Ascending aorta (tissue), 2 donors: ENCODE results near the gene CCDC134. TPM values are rescaled to one million over a fixed set of nuclear protein-coding genes. Genes with fewer than 3 reads are reported as not detected.
"Not testable (repeated sequence)": the region's sequence is repeated elsewhere in the genome, so short reads cannot be mapped to it uniquely, and the experiment has no call there.

ENCODE experiments used
- DNase-seq, 2 donors: peaks; one replicate each; pipeline ENCODE4 v3.0.0-alpha.2; 2019; ENCODE audit warnings: low spot score in 2 of 2
- H3K27ac ChIP-seq, 2 donors: fragments of 200-600 bp; sonication (generic); one replicate each; pipeline ENCODE4 v1.5.1; 2016 to 2017; ENCODE audit warnings: mild to moderate bottlenecking in 1 of 2
- H3K27me3 ChIP-seq: fragments of 200-600 bp; sonication (generic); one replicate; pipeline ENCODE4 v1.5.1; 2017
- H3K36me3 ChIP-seq, 2 donors: fragments of 200-600 bp; sonication (generic); one replicate each; pipeline ENCODE4 v1.5.1; 2016
- H3K4me1 ChIP-seq, 2 donors: fragments of 200-600 bp; sonication (generic); one replicate each; pipeline ENCODE4 v1.5.1; 2016 to 2017; ENCODE audit warnings: mild to moderate bottlenecking in 1 of 2
- H3K4me3 ChIP-seq, 2 donors: fragments of 200-600 bp; sonication (generic); one replicate each; pipeline ENCODE4 v1.5.1; 2016 to 2017; ENCODE audit warnings: mild to moderate bottlenecking in 1 of 2
- H3K9me3 ChIP-seq, 2 donors: fragments of 200-600 bp; sonication (generic); one replicate each; pipeline ENCODE4 v1.5.1; 2016
- intact Hi-C: fragments of 100-400 bp; cut with DNase I; formaldehyde crosslinking; loops from one replicate; pipeline ENCODE4 v1.15.1; 2023
- total RNA-seq: library from RNA; depleted of rRNA; stranded (reverse); fragments of >200 nt; gene quantifications from one replicate; pipeline ENCODE4 v1.1.0, GENCODE V29; 2016
- TF ChIP-seq, protein P1 (sequence below), 3 experiments: fragments of 200-600 bp in 2 of 3; fragments of 450-650 bp in 1 of 3; sonication (generic) in 2 of 3; IDR thresholded peaks; one replicate each; pipeline ENCODE4 v1.5.1; 2016 to 2019; ENCODE audit warnings: antibody characterized with exemption in 3 of 3, mild to moderate bottlenecking in 1 of 3, moderate library complexity in 1 of 3

Gene CCDC134
- total RNA-seq, 1 donor from 2014 or later: 6.4 TPM

- no peaks in the 10 kb centered on the region for H3K27me3 ChIP-seq
- no peak overlapping the region for H3K4me3 ChIP-seq
- DNase-seq: no peak
- peaks cover 48 to 66% of the 10 kb centered on the region in 2 donors for H3K36me3 ChIP-seq
- no peak overlapping the region for H3K27ac ChIP-seq
- H3K4me1 ChIP-seq: no peaks in the 10 kb centered on the region
- no peaks in the 10 kb centered on the region for H3K9me3 ChIP-seq
- TF ChIP-seq, protein P1, sequence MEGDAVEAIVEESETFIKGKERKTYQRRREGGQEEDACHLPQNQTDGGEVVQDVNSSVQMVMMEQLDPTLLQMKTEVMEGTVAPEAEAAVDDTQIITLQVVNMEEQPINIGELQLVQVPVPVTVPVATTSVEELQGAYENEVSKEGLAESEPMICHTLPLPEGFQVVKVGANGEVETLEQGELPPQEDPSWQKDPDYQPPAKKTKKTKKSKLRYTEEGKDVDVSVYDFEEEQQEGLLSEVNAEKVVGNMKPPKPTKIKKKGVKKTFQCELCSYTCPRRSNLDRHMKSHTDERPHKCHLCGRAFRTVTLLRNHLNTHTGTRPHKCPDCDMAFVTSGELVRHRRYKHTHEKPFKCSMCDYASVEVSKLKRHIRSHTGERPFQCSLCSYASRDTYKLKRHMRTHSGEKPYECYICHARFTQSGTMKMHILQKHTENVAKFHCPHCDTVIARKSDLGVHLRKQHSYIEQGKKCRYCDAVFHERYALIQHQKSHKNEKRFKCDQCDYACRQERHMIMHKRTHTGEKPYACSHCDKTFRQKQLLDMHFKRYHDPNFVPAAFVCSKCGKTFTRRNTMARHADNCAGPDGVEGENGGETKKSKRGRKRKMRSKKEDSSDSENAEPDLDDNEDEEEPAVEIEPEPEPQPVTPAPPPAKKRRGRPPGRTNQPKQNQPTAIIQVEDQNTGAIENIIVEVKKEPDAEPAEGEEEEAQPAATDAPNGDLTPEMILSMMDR (IDR thresholded peaks at IDR 0.05): no peak
- intact Hi-C loops: no loop called here
Measured at GRCh38 chr22:41868556-41868955, 68.1 kb downstream of the CCDC134 start.

DNA sequence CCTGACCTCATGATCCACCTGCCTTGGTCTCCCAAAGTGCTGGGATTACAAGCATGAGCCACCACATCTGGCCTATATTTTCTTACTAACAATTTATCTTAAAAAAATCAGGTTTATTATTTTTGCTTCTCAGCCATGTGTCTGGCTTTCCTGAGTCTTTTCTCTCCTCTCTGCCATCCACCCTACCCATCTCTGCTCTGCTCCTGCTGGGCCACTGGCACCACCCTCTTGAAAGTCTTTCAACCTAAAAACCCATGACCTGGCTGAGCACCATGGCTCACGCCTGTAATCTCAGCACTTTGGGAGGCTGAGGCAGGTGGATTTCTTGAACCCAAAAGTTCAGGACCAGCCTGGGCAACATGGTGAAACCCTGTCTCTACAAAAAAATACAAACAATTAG is 69.6 kb downstream of the CCDC134 start:
- H3K4me1 ChIP-seq, H3K9me3 ChIP-seq, H3K27me3 ChIP-seq, intact Hi-C loops, H3K4me3 ChIP-seq, H3K27ac ChIP-seq, DNase-seq: not testable (repeated sequence)
- peaks cover 59 to 79% of the 10 kb centered on the region in 2 donors for H3K36me3 ChIP-seq

- H3K4me1 ChIP-seq: no peaks in the 10 kb centered on the region
- intact Hi-C loops: no loop called here
- H3K36me3 ChIP-seq: peaks cover 66 to 86% of the 10 kb centered on the region in 2 donors
- TF ChIP-seq, protein P1 (IDR thresholded peaks at IDR 0.05): no peak
- no peaks in the 10 kb centered on the region for H3K27me3 ChIP-seq
- H3K4me3 ChIP-seq: no peak overlapping the region
- no peaks in the 10 kb centered on the region for H3K9me3 ChIP-seq
- H3K27ac ChIP-seq: no peak overlapping the region
- no peak for DNase-seq
Measured at GRCh38 chr22:41870786-41871185, 70.3 kb downstream of the CCDC134 start.

DNA sequence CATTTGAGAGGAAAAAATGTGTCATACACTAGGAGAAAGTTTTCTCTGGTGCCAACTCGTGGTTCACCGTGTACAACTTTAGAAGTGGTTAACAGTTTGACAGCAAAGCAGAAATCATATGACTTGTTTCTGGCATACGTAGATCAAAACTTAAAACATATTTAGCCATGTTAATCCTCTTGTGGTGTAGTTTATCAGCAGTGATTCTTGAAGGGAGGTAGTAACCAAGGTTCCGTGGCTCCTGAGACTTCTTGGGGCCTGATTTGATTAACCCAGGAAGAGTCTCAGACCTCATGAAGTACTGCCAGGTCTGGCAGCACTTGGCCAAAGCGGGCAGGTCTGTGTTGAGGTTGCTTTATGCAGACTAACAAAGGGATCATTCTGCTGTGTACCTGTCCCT is 72.9 kb downstream of the CCDC134 start:
- no peaks in the 10 kb centered on the region for H3K9me3 ChIP-seq
- H3K27ac ChIP-seq: no peak overlapping the region

GRCh38 chr22:41874090-41874489 is 73.6 kb downstream of the CCDC134 start:
- H3K9me3 ChIP-seq: no peaks in the 10 kb centered on the region
- DNase-seq: no peak
- no peak overlapping the region for H3K27ac ChIP-seq
- no peaks in the 10 kb centered on the region for H3K4me1 ChIP-seq
- H3K27me3 ChIP-seq: no peaks in the 10 kb centered on the region
- TF ChIP-seq, protein P1 (IDR thresholded peaks at IDR 0.05): no peak
- H3K4me3 ChIP-seq: no peak overlapping the region
- intact Hi-C loops: no loop called here
- H3K36me3 ChIP-seq: peaks cover 57 to 91% of the 10 kb centered on the region in 2 donors

More for the DNA sequence above, 72.9 kb downstream of the CCDC134 start:
- Histone ChIP-seq H3K4me1 (no peaks in the 10 kb centered on the region), H3K27me3 (no peaks in the 10 kb centered on the region), H3K4me3 (no peak overlapping the region), H3K36me3 (peaks cover 64 to 92% of the 10 kb centered on the region in 2 donors)
- intact Hi-C loops: no loop called here
- TF ChIP-seq, protein P1 (IDR thresholded peaks at IDR 0.05): no peak
- no peak for DNase-seq

DNA sequence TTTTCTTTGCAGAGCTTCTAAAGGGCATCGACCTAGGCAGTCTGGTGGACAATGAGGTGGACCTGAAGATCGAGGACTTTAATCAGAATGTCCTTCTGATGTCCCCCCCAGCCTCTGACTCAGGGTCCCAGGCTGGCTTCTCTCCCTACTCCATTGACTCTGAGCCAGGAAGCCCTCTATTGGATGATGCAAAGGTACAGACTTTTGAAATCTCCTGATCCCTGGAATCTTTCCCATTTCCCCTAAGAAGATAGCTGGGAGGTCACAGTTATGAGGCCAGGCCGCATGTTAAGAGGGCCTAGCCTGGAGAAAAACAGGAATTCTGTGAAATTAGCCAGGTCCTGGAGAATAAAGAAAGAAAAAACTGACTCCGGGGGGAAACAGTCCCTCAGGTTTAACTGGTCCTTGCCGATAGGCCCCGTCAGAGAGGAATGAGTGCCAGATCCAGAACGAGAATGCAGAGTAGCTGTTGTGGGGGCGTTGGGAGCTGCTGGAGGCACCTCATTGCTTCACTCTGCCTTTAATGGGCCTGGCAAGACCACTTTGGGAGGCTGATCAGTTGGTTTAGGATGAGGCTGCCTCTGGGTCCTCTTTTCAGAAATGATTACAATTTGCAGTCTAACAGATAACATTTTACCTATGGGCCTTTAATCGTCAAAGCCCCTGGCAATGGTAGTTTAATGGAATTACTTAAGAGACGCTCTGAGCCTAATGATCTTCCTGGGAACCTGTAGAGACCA is 75.2 kb downstream of the CCDC134 start:
- no peak overlapping the region for H3K27ac ChIP-seq
- intact Hi-C loops: no loop called here
- TF ChIP-seq, protein P1 (IDR thresholded peaks at IDR 0.05): no peak

More for the DNA sequence above, 75.2 kb downstream of the CCDC134 start:
- H3K36me3 ChIP-seq: peaks cover 54 to 91% of the 10 kb centered on the region in 2 donors
- no peak overlapping the region for H3K4me3 ChIP-seq
- H3K27me3 ChIP-seq: no peaks in the 10 kb centered on the region
- H3K9me3 ChIP-seq: no peaks in the 10 kb centered on the region
- no peak for DNase-seq
- H3K4me1 ChIP-seq: no peaks in the 10 kb centered on the region

Other genes with a start within 250 kb of the CCDC134 start
- 119 TPM for gene CSDC2, start 239.7 kb upstream of the CCDC134 start, total RNA-seq
- gene PMM1, start 210.8 kb upstream of the CCDC134 start, total RNA-seq: 12.5 TPM
- 28.4 TPM for gene DESI1, start 179.6 kb upstream of the CCDC134 start, total RNA-seq
- 89.7 TPM for gene XRCC6, start 179.4 kb upstream of the CCDC134 start, total RNA-seq
- gene SNU13, start 111.8 kb upstream of the CCDC134 start, total RNA-seq: 111 TPM
- gene MEI1, start 101.2 kb upstream of the CCDC134 start, total RNA-seq: not detected
- gene SREBF2, start 32.4 kb downstream of the CCDC134 start, total RNA-seq: 46.1 TPM
- gene SHISA8, start 114.4 kb downstream of the CCDC134 start, total RNA-seq: not detected
- not detected for gene TNFRSF13C, start 126.1 kb downstream of the CCDC134 start, total RNA-seq
- gene CENPM, start 146.5 kb downstream of the CCDC134 start, total RNA-seq: not detected
- gene SEPTIN3, start 168.8 kb downstream of the CCDC134 start, total RNA-seq: not detected
- not detected for gene WBP2NL, start 198.1 kb downstream of the CCDC134 start, total RNA-seq